ENCODE measurements around the gene PSMB5.
A peak's percentile ranks its signal among the peaks of the same experiment; 100 is the strongest.

PSMB5 gene

DNA sequence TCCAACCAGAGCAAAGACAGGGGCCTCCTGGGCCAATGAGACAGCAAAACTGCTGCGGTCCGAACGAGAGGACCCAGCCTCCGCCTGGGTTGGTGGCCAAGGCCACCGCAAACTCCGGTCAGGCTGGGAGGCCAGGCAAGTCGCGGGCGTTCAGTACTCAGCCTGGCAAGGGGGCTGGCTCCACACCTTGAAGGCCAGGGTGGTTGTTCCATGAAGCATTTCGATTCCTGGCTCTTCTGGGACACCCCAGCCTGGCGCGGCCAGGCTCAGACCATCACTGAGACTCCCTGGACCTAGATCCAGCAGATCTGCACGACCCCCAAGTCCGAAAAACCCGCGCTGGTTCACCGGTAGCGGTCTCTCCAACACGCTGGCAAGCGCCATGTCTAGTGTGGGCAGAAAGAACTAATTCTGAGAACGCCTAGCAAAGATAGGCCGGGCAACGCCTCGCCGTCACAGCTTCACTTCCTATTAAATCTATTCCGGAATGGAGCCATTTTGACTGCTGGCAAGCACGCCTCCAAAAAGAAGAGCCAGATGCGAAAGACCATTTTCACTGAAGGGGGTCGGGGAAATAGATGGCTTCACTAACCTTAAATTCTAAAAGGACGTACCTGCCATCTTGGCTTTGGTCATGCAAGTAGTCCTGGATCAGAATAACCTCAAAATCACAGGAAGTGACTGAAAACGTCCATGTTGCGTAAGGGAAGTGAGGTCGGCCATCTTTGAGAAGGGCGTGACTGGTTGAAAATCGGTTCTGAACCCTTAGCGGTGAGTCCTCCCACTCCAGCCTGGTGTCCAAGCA, at the start of gene PSMB5:
TSS of gene PSMB5 (minus strand) at position 403 of the 805 bp plus-strand sequence. CDS start at position 384, 19 bp downstream.
- DNase-seq (ENCODE audit: low spot score): peak; percentile 96

DNA sequence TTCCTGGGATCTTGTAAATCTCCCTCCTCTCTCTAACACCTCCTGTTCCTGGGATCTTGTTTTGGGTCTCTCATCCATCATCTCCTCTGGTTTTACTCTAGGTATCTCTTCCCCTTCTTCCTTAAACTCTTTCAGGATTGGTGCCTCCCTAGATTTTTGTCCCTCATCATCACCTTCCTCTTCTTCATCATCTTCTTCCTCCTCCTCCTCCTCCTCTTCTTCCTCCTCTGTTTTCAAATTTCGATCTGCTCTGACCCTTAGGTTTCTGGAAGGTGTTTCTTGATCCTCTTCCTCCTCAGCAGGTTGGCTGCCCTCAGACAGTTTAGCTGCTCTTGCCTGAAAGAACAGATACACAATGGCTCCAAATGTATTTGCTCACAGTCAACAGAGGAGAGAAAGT, 45.8 kb upstream of the PSMB5 start:
- DNase-seq (ENCODE audit: low spot score): no peak

DNA sequence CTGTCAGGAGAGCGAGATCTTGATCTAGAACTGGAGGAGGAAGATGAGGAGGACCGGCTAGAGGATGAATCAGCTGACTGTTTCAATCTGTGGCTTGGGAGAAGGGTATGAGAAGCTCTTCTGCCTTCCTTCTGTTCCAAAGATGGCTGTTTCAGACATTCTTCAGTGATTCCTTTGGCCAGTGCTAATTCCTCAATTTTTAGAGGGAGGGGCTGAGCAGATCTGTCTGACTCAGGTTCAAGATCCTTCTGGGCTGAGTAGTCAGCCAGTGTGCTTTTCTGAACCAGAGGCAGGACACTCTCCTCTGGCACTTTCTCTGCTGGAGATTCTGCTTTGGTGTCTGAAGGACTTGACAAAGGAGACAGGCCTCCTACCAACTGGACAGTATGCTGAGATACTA, 45.0 kb upstream of the PSMB5 start:
- DNase-seq (ENCODE audit: low spot score): no peak

DNA sequence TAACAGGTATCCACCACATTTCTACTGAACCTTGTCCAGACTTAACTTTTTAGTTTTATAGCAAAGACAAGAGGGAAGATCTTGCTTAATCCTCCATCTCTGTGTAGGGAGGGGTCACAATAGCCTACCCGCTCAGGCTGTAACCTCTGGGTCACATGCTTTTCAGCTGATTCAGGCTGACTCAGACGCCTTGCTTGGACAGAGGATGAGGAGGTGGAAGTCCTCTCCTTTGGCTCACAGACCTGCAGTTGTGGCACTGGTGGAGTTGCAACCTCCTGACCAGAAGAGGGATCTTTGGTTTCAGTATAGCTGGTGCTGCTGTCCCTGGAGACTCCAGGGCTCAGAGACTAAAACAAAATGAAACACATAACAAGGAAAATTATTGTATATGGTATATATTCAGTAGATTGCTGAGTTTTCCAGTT, 44.0 kb upstream of the PSMB5 start:
- DNase-seq (ENCODE audit: low spot score): no peak

DNA sequence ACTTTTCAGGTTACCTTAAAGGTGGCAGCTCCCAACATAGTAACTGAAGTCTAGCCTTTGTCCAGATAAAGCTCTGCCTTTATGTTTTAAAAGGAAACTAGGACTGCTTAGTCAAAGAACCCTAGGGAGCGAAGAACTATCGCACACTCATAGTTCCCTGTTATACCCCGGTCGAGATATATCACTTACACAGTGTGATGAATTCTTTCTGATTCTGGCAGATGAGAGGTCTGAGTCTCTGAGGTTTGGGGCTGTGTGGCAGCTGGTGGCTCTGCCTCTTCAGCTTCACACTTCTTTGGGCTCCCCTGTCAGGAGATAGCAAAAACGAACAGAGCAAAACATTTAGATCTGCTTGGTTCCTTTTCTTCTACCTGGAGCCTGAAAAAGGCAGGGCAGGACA, 43.3 kb upstream of the PSMB5 start:
- no peak for DNase-seq (ENCODE audit: low spot score)

DNA sequence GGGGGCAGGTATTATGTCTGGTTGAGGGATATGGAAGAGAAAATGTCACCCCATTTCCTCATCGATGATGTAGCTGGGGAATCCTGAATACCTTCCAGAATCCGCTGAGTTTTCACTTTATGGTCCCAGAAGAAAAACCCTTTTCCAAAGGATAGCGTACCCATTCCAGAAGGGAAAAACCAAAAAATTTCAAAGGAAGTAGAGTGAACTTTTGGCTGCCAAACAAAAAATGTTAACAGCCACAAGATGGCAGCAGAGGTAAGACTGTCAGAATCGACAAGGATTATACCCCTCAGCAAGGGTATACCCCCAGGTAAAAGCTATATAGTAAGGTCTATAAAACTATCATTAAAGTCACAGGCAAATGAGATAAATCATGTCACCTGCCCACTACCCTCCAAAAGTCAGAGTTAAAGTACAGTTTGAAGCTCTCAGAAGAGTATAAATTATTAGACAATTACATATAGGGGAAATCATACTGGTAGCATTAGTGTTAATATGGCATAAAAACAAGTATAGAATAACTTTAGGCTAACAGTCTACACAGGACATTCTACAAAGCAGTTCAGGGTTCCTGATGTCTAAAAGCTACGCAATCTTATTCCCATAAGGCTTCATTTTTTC, 42.2 kb upstream of the PSMB5 start:
- DNase-seq (ENCODE audit: low spot score): no peak

DNA sequence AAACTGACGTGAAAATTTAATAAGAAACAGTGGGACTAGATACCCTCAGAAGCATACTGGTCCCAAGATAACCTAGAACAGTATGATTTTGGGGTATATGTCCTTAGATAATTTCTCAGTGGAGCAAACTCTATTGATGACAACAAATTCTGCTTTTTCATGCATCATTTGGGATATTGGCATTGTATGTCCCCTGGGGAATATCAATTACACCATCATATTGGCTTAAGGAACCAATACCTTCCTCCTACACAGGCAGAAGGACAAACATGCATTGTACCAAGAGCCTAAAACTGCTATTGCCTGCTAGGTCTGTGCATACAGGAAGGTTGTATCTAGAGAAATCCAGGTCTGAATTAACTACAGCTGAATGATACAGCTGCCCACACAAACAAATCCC, 40.2 kb upstream of the PSMB5 start:
- no peak for DNase-seq (ENCODE audit: low spot score)

DNA sequence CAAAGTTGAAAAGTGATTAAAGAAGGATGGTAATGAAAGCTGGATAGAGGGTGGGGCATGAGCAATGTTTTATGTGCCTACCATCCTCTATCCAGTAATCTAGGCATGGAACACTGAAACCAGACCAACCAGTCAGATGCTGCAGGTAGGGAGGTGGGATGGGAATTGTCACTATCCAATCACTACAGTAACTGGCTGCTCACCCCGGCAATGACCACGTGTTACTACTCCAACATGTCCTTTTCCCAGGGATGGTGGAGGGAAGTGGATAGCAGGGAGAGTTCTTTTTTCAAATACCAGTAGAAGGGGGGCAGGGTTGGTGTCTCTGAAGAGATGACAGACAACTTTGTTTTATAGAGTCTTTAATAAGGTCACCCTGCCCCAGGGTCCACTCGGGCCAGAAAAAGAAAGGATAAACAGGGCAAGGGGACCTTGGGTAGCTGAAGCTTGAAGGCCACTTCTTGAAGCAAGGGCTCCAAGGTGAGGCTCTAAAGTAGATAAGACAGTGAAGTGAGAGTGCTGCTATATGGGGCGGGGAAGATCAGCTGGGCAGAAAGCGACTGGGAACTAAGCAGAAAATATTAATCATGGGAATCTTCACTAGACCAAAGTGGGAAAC, 37.3 kb upstream of the PSMB5 start:
- no peak for DNase-seq (ENCODE audit: low spot score)

DNA sequence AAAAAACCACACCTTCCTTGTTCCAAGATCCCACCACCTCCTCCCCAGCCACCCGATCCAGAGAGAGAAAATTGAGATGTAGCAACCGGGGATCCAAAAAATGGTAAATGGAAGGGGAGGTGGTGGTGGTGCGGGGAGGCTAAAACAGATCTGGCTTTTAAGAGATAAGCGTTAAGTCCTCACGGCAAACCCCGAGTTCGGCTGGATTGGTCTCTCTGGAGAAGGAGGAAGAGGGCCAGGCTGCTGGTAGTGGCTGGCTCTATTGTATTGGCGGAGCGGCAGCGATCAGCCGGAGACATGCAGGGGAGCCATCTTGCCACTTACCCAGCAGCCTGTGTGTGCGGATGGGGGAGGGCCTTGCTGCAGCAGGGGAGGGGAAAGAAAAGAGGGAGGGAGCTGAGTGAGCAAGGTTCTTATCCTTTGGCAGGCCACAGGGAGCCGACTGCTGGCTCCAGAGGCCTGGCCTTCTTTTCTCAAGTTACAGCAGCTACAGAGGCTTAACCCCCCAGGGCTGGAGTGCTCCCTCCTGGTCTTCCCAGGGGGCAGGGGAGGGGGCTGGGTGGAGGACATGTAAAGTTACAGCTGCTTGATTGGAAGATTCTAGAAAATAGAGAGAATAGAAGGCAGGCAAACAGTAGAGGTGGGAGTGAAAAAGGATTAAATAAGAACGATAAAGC, 36.7 kb upstream of the PSMB5 start:
- DNase-seq (ENCODE audit: low spot score): peak; percentile 93

DNA sequence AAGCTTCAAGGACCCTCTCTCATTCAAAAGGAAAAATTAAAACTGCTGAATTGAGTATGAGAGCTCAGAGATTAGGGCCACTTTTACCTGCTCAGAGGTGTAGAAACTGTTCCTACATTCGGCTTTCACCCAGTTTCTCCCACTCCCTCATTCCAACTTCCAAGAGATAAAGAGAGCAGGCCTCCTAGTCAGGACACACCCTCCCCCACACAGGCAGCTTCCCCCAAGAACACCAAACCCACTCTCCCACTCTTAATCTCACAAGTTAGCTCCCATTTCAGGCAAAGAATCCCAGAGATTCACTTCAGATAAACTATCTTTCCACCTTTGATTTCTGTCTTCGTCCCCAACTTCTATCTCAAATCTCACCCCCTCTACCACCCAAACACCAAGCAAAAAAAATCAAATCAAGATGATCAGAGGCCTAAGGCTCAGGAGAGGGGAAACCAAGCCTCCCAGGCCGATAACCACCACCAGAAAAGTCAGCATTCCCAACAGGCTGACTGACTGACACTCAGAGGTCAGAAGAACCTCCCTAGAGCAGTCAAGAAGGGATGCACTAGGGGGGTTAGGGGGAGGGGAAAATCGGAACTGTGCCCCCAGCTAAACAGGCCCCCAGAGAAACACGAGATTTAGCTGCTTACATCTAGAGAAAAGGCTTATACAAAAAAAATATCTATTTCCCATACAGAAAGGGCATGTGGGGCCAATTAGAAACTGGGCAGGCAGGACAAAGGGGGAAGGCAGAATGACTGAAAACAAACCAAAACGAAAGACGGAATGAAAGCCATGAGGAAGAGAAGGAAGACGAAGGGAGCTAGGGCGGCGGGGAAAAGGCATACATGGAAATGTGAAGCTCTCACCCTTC, 35.8 kb upstream of the PSMB5 start:
- no peak for DNase-seq (ENCODE audit: low spot score)

DNA sequence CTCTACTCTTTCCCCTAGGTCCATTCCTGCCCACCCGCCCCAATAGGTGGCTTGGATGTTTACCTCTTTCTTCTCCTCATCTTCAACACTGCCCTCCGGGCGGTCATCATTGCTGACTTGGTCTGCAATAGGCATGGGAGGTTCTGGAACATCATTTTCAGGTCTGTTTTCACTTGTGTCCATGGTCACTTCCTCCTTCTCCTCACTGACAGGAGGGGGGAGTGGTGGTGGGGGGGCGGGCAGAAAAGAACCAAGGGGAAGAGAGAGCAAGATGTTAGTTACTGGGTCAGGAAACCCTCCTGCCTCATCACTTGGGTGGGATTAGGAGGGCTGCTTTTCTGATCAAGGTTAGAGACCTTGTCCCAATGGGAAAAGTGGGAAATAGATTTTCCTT, 34.7 kb upstream of the PSMB5 start:
- DNase-seq (ENCODE audit: low spot score): no peak

DNA sequence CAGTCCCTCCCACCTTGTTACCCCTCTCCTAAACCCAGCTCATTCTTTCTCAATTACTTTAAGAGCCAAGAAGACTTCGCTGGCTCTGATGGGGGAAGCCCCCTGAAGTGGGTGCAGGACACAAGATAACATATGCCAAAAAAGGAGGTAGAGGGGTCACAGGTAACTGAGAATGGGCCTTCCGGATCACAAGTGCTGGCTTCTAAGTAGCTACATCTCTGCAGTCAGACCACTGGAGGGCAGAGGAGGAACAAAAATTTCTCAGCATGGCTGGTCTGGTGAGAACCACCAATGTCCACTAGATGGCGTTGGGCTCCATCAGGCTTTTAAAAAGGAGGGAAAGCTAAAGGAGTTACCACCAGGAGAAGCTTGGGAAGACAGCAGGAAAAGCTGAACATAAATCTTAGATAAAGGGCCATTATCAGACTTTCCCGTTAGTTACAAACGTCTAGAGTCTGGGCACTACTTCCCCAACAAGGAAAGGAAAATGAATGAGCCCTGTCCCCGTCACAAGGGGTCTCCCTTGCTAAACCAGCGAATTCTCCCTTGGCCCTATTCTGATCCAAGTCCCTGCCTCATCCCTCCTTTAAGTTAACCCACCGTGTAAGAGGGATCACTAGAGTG, 34.2 kb upstream of the PSMB5 start:
- peak; percentile 88 for DNase-seq (ENCODE audit: low spot score)

DNA sequence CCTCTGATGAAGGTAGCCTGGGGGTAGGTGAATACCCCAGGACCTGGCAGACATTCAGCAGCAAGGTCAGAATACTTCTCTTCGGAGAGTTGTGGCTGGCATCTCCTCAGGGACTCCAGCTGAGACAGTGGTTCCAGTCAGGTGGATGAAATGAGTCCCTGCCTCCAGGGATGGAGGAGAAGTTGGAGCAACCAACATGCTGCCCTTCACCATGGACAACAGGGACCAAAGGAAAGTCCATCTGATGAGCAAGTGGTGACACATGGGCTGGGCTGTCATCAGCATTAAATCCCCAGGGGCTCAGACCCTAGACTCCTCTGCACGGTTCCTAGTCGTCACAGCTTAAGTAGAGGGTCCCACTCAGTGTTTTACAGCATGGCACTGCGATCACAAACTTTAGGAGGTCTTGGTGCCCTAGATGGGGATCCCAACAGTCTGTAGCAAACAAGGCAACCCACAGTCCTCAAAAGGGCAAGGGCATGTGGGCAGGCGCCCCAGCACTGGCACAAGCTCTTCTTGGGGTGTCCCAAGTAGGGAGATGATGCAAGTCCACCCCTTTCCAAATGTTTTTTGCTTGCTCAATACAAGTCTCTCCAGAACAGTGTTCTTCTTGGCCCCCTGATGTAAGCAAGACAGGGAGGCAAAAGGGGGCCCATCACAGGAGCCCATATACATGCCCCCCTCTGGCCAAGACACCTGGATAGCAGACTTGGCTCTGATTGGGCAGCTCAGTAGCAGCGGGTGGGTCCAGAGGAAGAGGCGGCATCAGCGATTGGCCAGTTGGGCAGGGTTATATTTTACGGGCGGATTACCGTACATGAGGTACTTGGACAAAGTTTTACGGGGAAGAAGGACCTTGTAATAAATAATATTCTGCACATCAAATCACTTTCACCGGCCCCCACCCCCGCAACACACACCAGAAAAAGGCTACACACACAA, 33.4 kb upstream of the PSMB5 start:
- DNase-seq (ENCODE audit: low spot score): no peak

DNA sequence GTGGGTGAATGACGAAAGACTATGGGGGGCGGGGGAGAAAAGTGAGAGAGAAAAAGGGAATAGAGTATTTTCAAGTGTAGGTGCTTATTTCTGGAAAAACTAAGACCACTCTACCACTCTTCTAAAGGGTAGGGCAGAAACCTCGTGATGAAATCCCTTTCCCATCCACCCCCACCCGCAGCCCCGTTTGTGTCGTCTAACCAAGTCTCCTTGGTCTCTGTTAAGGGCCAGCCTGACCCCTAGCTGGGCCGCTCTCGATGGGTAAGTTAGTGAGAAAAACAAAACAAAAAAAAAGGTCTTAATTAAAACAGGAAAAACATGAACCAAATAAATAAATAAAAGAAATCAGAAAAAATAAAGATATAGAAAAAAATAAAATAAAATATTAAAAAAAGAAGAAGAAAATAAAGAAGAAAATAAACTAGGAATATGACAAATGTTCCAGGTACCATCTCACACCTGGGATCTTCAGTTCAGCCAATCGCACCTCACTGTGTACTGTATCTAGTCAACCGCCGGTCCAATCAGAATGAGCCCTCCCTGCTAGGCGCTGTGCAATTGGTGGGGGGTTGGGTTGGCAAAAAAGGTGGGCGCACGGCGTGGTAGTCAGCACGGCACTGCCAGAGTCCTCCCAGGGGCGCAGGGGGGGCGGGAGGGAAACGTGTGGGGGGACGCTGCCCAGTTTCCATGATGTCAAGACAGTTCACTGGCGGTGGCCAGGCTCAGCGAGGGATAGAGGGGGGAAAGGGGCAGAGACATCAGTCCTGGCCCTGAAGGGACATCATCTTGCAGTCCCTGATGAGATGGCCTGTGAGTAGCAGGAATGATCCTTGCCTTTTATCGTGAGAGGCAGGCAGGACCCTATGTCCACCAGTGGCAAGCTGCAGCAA, 32.4 kb upstream of the PSMB5 start:
- no peak for DNase-seq (ENCODE audit: low spot score)

DNA sequence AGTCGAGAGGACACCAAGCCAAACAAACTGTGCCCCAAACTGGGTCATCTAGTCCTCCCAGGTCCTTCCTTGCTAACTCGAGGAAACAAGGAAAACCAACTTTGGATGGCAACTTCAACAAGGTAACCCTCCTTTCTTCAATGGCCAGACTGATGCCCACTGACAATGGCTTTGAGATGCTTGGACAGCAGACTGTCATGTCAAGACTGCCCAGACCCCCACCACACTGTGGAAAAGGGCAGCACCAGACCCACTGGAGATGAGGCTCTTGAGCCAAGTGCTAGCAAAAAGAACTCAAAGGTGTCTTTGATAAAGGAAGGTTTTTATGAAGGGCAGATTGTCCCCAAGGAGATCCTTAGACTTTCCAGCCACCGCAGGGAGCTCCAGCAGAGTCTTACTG, 31.7 kb upstream of the PSMB5 start:
- DNase-seq (ENCODE audit: low spot score): no peak

DNA sequence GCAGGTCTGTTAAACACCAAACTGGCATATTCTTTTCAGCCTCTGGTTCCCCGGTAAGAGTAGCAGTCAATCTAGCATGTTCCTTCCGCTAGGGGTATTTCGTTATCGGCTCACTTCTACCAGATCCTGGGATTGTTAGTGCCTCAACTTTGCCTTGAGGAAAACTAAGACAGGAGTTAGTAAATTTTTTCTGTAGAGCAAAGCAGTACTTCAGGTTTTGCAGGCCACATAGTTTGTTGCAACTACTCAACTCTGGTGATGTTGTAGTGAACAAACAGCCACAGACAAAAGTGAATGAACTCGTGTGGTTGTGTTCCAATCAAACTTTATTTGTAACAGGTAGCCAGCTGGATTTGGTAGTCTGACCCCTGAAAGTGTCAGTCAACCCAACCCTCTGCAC, 28.9 kb upstream of the PSMB5 start:
- no peak for DNase-seq (ENCODE audit: low spot score)

DNA sequence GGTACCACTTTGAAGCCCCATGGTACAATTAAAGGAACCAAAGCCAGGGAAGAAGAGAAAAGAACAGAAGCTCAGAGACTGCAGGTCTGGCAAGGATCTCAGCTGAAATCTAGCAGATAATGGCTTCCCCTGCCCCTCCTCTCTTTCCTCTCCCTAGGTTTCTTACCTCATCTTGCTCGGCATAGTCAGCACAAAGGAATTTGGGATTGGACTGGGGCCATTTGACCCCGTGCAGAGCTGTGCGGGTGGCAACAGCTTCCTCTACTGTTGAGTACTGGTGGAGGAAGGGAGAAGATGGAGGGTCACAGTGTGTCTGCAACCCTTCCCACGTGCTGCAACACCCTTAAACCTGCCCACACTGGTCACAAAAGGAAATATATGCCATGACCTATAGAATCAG, 27.3 kb upstream of the PSMB5 start:
- DNase-seq (ENCODE audit: low spot score): no peak

DNA sequence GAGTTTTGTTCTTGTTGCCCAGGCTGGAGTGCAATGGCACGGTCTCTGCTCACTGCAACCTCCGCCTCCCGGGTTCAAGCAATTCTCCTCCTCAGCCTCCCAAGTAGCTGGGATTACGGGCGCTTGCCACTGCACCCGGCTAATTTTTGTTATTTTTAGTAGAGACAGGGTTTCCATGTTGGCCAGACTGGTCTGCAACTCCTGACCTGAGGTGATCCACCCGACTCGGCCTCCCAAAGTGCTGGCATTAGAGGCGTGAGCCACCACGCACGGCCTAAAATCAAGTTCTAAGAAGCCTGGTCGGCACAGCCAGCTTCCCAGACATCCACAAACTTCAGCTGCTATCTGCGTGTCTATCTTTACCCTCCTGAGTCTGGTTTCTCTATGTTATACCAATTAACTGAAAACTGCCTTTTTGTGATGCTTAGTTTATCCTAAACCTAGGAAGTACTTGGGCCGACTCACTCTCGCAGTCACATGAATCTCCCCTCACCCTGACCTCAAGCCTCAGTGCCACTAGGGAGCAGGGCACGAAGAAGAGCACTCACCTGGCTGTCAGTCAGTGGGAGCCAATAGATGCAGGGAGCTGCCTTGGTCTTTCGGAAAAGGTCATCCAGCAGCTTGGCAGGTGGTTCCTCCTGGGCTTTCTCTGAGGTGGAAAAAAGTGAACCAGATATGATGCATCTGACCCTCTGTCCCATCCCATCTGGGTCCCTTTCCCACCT, 26.0 kb upstream of the PSMB5 start:
- no peak for DNase-seq (ENCODE audit: low spot score)

All from HuH-7 (cell line).